GM19324 (cell line): ENCODE measurements around the gene C16orf86.

Experiments
- ATAC-seq: cut with Tn5 transposase; IDR thresholded peaks from one replicate; pipeline ENCODE4 v1.9.1; 2021; ENCODE audit warnings: mild to moderate bottlenecking, moderate library complexity; ENCODE audit not compliant: unreplicated experiment, low FRiP score

C16orf86 gene

GRCh38 chr16:67666559-67667452, at the start of gene C16orf86, which contains the start of gene ENKD1:
Gene C16orf86, plus strand, starts transcription at chr16:67666814. Its CDS starts 157 bp downstream, at chr16:67666971.
Gene ENKD1, minus strand, starts transcription at chr16:67666750. Its CDS starts 308 bp downstream, at chr16:67666442.
- peak; percentile 51 for ATAC-seq

- no peak for ATAC-seq
Measured at GRCh38 chr16:67628216-67628615, 38.4 kb upstream of the C16orf86 start.

GRCh38 chr16:67632415-67633172, 34.0 kb upstream of the C16orf86 start:
- ATAC-seq: no peak

GRCh38 chr16:67636713-67637112, 29.9 kb upstream of the C16orf86 start:
- ATAC-seq: no peak

GRCh38 chr16:67637625-67638024, 29.0 kb upstream of the C16orf86 start:
- ATAC-seq: no peak

GRCh38 chr16:67641779-67642708, 24.6 kb upstream of the C16orf86 start:
- no peak for ATAC-seq

- ATAC-seq: no peak
Measured at GRCh38 chr16:67644038-67644437, 22.6 kb upstream of the C16orf86 start.

- ATAC-seq: no peak
Measured at GRCh38 chr16:67645397-67646121, 21.1 kb upstream of the C16orf86 start.

- ATAC-seq: no peak
Measured at GRCh38 chr16:67647111-67647651, 19.4 kb upstream of the C16orf86 start.

- ATAC-seq: no peak
Measured at GRCh38 chr16:67647681-67648080, 18.9 kb upstream of the C16orf86 start.

- no peak for ATAC-seq
Measured at GRCh38 chr16:67648088-67648763, 18.4 kb upstream of the C16orf86 start.

GRCh38 chr16:67648764-67649407, 17.7 kb upstream of the C16orf86 start:
- ATAC-seq: no peak

GRCh38 chr16:67649494-67649931, 17.1 kb upstream of the C16orf86 start:
- no peak for ATAC-seq

GRCh38 chr16:67650023-67650422, 16.6 kb upstream of the C16orf86 start:
- ATAC-seq: no peak

- ATAC-seq: no peak
Measured at GRCh38 chr16:67651039-67651438, 15.6 kb upstream of the C16orf86 start.

- ATAC-seq: no peak
Measured at GRCh38 chr16:67651847-67652246, 14.8 kb upstream of the C16orf86 start.

- ATAC-seq: no peak
Measured at GRCh38 chr16:67652578-67653127, 14.0 kb upstream of the C16orf86 start.
